Measurements from ENCODE around the gene SLC6A4.

DNA sequence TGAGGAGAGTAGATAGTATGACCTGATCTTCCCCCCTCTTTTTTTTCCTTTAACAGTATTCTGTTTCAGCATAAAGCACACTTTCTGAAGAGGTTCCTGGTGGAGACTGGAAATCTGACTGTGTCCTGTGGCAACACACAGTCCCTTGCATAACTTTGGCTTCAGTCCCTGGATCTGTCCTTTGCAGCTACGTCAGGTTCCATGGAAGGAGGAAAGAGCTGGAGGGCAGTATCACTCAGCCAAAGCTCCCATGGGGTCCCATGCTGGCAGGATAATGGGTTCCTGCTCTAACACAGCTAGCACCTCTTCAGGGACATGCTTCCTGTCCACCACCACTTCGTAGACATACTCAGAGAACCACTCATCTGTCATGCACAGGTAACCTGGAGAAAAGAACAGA is 13.3 kb upstream of the SLC6A4 start:
- TF ChIP-seq, protein P1, sequence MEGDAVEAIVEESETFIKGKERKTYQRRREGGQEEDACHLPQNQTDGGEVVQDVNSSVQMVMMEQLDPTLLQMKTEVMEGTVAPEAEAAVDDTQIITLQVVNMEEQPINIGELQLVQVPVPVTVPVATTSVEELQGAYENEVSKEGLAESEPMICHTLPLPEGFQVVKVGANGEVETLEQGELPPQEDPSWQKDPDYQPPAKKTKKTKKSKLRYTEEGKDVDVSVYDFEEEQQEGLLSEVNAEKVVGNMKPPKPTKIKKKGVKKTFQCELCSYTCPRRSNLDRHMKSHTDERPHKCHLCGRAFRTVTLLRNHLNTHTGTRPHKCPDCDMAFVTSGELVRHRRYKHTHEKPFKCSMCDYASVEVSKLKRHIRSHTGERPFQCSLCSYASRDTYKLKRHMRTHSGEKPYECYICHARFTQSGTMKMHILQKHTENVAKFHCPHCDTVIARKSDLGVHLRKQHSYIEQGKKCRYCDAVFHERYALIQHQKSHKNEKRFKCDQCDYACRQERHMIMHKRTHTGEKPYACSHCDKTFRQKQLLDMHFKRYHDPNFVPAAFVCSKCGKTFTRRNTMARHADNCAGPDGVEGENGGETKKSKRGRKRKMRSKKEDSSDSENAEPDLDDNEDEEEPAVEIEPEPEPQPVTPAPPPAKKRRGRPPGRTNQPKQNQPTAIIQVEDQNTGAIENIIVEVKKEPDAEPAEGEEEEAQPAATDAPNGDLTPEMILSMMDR (IDR thresholded peaks at IDR 0.05): no peak
- TF ChIP-seq POLR2A (IDR thresholded peaks at IDR 0.05; ENCODE audit: low read depth): no peak
- TF ChIP-seq EP300 (IDR thresholded peaks at IDR 0.05): no peak
- no peak for TF ChIP-seq POLR2AphosphoS5 (IDR thresholded peaks at IDR 0.05)
